ENCODE measurements around the gene H6PD. TPM values are rescaled to one million over a fixed set of nuclear protein-coding genes. Genes with fewer than 3 reads are reported as not detected.

Gene H6PD
- total and polyA plus RNA-seq, 8 donors, result 3.2 to 54.3 (median 22.7) TPM

DNA sequence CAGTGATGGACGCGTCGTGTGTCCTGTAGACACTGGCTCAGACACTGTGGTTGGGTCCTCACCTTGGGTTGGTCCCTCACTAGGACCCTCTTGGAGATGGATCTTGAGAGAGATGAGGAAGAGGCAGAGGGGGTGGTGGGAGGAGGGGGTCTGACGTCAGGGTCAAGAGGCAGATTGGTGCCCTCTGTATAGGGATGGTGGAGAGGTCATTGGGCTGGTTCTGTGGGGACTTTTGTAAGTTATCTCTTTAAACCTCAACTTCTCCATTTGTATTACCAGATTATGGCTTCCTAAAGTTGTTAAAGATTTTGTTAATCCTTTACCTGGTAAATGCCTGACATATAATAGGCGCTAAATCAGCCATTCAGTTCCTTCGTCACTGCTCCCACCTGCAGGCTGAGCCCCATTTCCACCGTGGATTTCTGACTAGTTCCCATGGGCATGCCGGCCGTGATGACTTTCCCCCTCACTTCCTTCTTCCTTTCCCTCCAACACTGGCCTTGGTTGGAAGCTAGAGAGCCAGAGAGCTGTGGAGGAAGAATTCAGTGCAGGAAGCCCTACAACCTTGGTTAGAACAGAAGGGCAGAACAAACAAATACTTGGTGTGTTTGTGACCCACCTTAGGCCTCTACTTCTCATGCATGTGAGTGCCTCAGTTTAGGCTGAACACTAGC lies 8.6 kb downstream of the H6PD start:
- Histone ChIP-seq H3K4me3 (peak overlapping the region; percentile 18 to 36 (median 24)), H3K9me3 (no peaks in the 10 kb centered on the region), H3K27ac (peak overlapping the region; percentile 80 to 98 (median 96)), H3K36me3 (peaks cover 9 to 38% (median 33%) of the 10 kb centered on the region in 4 donors), H3K27me3 (no peaks in the 10 kb centered on the region), H3K4me1 (peaks cover 76 to 100% (median 95%) of the 10 kb centered on the region in 4 donors)
- TF ChIP-seq, protein P1, sequence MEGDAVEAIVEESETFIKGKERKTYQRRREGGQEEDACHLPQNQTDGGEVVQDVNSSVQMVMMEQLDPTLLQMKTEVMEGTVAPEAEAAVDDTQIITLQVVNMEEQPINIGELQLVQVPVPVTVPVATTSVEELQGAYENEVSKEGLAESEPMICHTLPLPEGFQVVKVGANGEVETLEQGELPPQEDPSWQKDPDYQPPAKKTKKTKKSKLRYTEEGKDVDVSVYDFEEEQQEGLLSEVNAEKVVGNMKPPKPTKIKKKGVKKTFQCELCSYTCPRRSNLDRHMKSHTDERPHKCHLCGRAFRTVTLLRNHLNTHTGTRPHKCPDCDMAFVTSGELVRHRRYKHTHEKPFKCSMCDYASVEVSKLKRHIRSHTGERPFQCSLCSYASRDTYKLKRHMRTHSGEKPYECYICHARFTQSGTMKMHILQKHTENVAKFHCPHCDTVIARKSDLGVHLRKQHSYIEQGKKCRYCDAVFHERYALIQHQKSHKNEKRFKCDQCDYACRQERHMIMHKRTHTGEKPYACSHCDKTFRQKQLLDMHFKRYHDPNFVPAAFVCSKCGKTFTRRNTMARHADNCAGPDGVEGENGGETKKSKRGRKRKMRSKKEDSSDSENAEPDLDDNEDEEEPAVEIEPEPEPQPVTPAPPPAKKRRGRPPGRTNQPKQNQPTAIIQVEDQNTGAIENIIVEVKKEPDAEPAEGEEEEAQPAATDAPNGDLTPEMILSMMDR (IDR thresholded peaks at IDR 0.05), result no peak
- TF ChIP-seq EP300 (IDR thresholded peaks at IDR 0.05) (no peak), POLR2A (IDR thresholded peaks at IDR 0.05) (no peak), POLR2AphosphoS5 (IDR thresholded peaks at IDR 0.05) (no peak)
- DNase-seq, result no peak
- intact Hi-C loops (cut with DNase I; ENCODE audit: low total_unique reads), result no loop called here
- WGBS, 5 donors, result 48 to 70% (median 63%) methylated on average over 9 of the region's 9 CpGs

DNA sequence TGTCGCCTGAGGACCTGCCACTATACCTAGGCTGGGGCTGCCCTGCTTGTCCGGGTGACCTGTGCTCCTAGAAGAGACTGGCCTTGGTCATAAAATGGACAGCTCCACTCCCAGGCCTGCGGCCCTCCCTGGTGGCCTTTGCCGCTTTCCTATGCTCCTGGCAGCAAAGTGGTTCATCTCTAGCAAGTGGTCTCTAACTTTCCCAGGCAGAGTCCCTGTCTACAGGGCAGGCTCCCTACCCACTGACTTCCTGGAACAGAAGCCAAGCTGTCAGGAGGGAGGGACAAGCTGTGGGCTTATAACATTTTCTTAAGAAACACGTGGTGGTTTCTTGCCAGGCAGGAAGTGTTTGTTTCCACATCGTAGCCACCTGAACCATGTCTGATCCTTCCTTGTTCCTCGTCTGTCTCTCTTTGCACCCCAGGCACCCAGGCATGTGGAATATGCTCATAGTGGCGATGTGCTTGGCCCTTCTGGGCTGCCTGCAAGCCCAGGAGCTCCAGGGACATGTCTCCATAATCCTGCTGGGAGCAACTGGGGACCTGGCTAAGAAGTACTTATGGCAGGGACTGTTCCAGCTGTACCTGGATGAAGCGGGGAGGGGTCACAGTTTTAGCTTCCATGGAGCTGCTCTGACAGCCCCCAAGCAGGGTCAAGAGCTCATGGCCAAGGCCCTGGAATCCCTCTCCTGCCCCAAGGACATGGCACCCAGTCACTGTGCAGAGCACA lies 10.1 kb downstream of the H6PD start:
- Histone ChIP-seq H3K9me3 (no peaks in the 10 kb centered on the region), H3K27me3 (no peaks in the 10 kb centered on the region), H3K36me3 (peaks cover 10 to 40% (median 37%) of the 10 kb centered on the region in 4 donors), H3K27ac (peak overlapping the region; percentile 71 to 98 (median 96)), H3K4me3 (peak overlapping the region in 1 of 4 donors; percentile 29), H3K4me1 (peaks cover 75 to 100% (median 95%) of the 10 kb centered on the region in 4 donors)
- intact Hi-C loops (cut with DNase I; ENCODE audit: low total_unique reads), result no loop called here
- peak in 2 of 3 donors; percentile 85 to 92 for TF ChIP-seq POLR2AphosphoS5 (IDR thresholded peaks at IDR 0.05)
- no peak for TF ChIP-seq EP300 (IDR thresholded peaks at IDR 0.05)
- TF ChIP-seq, protein P1 (IDR thresholded peaks at IDR 0.05), result no peak
- no peak for TF ChIP-seq POLR2A (IDR thresholded peaks at IDR 0.05)
- peak; percentile 74 to 82 for DNase-seq
- WGBS, 5 donors, result 34 to 54% (median 44%) methylated on average over 8 to 9 of the region's 9 CpGs

DNA sequence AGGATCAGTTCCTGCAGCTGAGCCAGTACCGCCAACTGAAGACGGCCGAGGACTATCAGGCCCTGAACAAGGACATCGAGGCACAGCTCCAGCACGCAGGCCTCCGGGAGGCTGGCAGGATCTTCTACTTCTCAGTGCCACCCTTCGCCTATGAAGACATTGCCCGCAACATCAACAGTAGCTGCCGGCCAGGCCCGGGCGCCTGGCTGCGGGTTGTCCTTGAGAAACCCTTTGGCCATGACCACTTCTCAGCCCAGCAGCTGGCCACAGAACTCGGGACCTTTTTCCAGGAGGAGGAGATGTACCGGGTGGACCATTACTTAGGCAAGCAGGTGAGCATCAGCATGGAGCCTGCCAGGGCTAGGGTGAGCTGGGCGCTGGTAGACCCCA lies 10.7 kb downstream of the H6PD start:
- TF ChIP-seq, protein P1 (IDR thresholded peaks at IDR 0.05), result no peak
- TF ChIP-seq EP300 (IDR thresholded peaks at IDR 0.05), result no peak
- TF ChIP-seq POLR2A (IDR thresholded peaks at IDR 0.05), result no peak
- TF ChIP-seq POLR2AphosphoS5 (IDR thresholded peaks at IDR 0.05), result no peak
- Histone ChIP-seq H3K4me1 (peaks cover 75 to 100% (median 95%) of the 10 kb centered on the region in 4 donors), H3K27me3 (no peaks in the 10 kb centered on the region), H3K36me3 (peaks cover 10 to 45% (median 34%) of the 10 kb centered on the region in 4 donors), H3K27ac (peak overlapping the region; percentile 71 to 98 (median 96)), H3K9me3 (no peaks in the 10 kb centered on the region), H3K4me3 (peak overlapping the region in 1 of 4 donors; percentile 29)
- DNase-seq, result no peak
- intact Hi-C loops (cut with DNase I; ENCODE audit: low total_unique reads), result no loop called here
- WGBS, 5 donors, result 87 to 93% (median 89%) methylated on average over 10 to 15 of the region's 15 CpGs

DNA sequence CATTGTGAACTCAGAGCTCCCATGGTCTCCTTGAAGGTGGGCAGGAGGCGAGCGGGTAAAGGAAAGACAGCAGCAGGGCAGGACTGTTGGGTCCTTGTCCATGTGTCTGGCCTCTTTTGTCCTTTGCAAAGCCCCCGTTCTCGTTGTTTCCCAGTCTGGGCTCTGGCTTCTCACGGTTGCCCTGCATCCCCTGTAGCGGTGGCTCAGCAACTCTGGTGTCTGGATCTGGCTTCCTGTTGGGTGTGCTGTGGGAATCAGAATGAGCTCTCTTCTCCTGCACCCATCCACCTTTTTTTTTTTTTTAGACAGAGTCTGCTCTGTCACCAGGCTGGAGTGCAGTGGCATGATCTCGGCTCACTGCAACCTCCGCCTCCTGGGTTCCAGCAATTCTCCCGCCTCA lies 11.1 kb downstream of the H6PD start:
- H3K4me1 ChIP-seq, result peaks cover 75 to 100% (median 95%) of the 10 kb centered on the region in 4 donors
- intact Hi-C loops (cut with DNase I; ENCODE audit: low total_unique reads), result no loop called here
- no peaks in the 10 kb centered on the region for H3K9me3 ChIP-seq
- peaks cover 10 to 45% (median 36%) of the 10 kb centered on the region in 4 donors for H3K36me3 ChIP-seq
- 92 to 96% (median 94%) methylated on average over 9 of the region's 9 CpGs for WGBS, 5 donors
- peak overlapping the region in 1 of 4 donors; percentile 29 for H3K4me3 ChIP-seq
- no peak for DNase-seq
- no peak for TF ChIP-seq POLR2AphosphoS5 (IDR thresholded peaks at IDR 0.05)
- no peak for TF ChIP-seq POLR2A (IDR thresholded peaks at IDR 0.05)
- TF ChIP-seq EP300 (IDR thresholded peaks at IDR 0.05), result no peak
- TF ChIP-seq, protein P1 (IDR thresholded peaks at IDR 0.05), result no peak
- peak overlapping the region in 4 of 5 donors; percentile 80 to 98 (median 96) for H3K27ac ChIP-seq
- H3K27me3 ChIP-seq, result no peaks in the 10 kb centered on the region

Measured in stomach (tissue), 9 donors.